A549 (cell line): ENCODE measurements around the gene SELENOW. TPM values are rescaled to one million over a fixed set of nuclear protein-coding genes. Genes with fewer than 3 reads are reported as not detected.
"Not testable (repeated sequence)": the region's sequence is repeated elsewhere in the genome, so short reads cannot be mapped to it uniquely, and the experiment has no call there.

Source experiments
- ATAC-seq, 2 experiments: fragments of 200-7000 bp in 1 of 2; fragments of >200 bp in 1 of 2; cut with Nextera tagmentation in 1 of 2; cut with Tn5 transposase in 1 of 2; 3 replicates each; pipeline versions ENCODE4 v1.8.0 to v1.9.1; 2018 to 2020; ENCODE audit warnings: mild to moderate bottlenecking in 1 of 2, moderate library complexity in 1 of 2
- CTCF ChIA-PET: fragments of 300-600 bp; sonication (Branson Sonifier 250); formaldehyde crosslinking; extraction: SDS; loops from one replicate; lab custom pipeline; 2021; ENCODE audit warnings: antibody characterized with exemption, inconsistent platforms; lab: Yijun Ruan, JAX
- POLR2A ChIA-PET: fragments of 350-600 bp; formaldehyde crosslinking; extraction: SDS; loops from one replicate; lab custom pipeline; 2021; ENCODE audit warnings: antibody characterized with exemption, inconsistent platforms; lab: Yijun Ruan, JAX
- DNase-seq, 2 experiments: peaks; one replicate each; pipeline versions ENCODE4 v3.0.0 to v3.0.0-alpha.2; 2011 to 2016; ENCODE audit warnings: low read depth in 1 of 2, low spot score in 1 of 2
- FAIRE-seq: peaks from 2 replicates; lab custom pipeline; 2011; peaks lifted over from hg19 to GRCh38; lab: Jason Lieb, UNC
- H3K27ac ChIP-seq, 2 experiments: fragments of >200 bp; sonication (Bioruptor Twin); formaldehyde crosslinking; 3 replicates each; pipeline ENCODE4 v1.5.1; 2016 to 2017
- H3K4me1 ChIP-seq: fragments of >200 bp; sonication (Bioruptor Twin); formaldehyde crosslinking; 3 replicates; pipeline ENCODE4 v1.6.1; 2016
- H3K4me2 ChIP-seq: fragments of >200 bp; sonication (Bioruptor Twin); formaldehyde crosslinking; 3 replicates; pipeline ENCODE4 v1.6.1; 2016
- H3K4me3 ChIP-seq: fragments of >200 bp; sonication (Bioruptor Twin); formaldehyde crosslinking; 3 replicates; pipeline ENCODE4 v1.5.1; 2016
- H3K9me3 ChIP-seq: fragments of >200 bp; sonication (Bioruptor Twin); formaldehyde crosslinking; 3 replicates; pipeline ENCODE4 v1.6.1; 2016
- CBX2 ChIP-seq: fragments of 200-600 bp; sonication (generic); IDR thresholded peaks from 2 replicates; pipeline ENCODE4 v1.6.1; 2016; ENCODE audit warnings: low read depth, mild to moderate bottlenecking, borderline replicate concordance
- FOSL2 ChIP-seq, 2 experiments: fragments of 450-650 bp in 1 of 2; fragments of >200 bp in 1 of 2; sonication (Bioruptor Twin) in 1 of 2; formaldehyde crosslinking; IDR thresholded peaks; 2 replicates each; pipeline versions ENCODE4 v1.5.0 to v1.6.1; 2016 to 2020; ENCODE audit warnings: mild to moderate bottlenecking in 1 of 2, moderate library complexity in 1 of 2
- HOXA7 ChIP-seq: fragments of 250-450 bp; sonication (Bioruptor Pico); IDR thresholded peaks from 2 replicates; pipeline ENCODE4 v1.5.0; 2020; ENCODE audit warnings: mild to moderate bottlenecking, moderate library complexity
- HOXB13 ChIP-seq: fragments of 250-450 bp; sonication (Bioruptor Pico); IDR thresholded peaks from 2 replicates; pipeline ENCODE4 v1.5.0; 2020; ENCODE audit warnings: low read depth, mild to moderate bottlenecking, moderate library complexity
- JUN ChIP-seq, 2 experiments: fragments of >200 bp; sonication (Bioruptor Twin); formaldehyde crosslinking; IDR thresholded peaks; 2 replicates in 1 of 2; 3 replicates in 1 of 2; pipeline ENCODE4 v1.6.1; 2016 to 2017
- JUNB ChIP-seq: fragments of >200 bp; sonication (Bioruptor Twin); formaldehyde crosslinking; IDR thresholded peaks from 2 replicates; pipeline ENCODE4 v1.6.1; 2016
- KDM5A ChIP-seq: fragments of 200-600 bp; sonication (generic); IDR thresholded peaks from 2 replicates; pipeline ENCODE4 v1.6.1; 2016; ENCODE audit warnings: antibody characterized with exemption, mild to moderate bottlenecking
- MYC ChIP-seq: IDR thresholded peaks from 2 replicates; pipeline ENCODE4 v1.6.1; 2012; ENCODE audit warnings: mild to moderate bottlenecking, inconsistent platforms, low read length, improper control_type of control experiment, borderline replicate concordance
- PHF8 ChIP-seq: fragments of 200-600 bp; sonication (generic); IDR thresholded peaks from 2 replicates; pipeline ENCODE4 v1.6.1; 2016; ENCODE audit warnings: low read depth, mild to moderate bottlenecking, antibody characterized with exemption, moderate library complexity, borderline replicate concordance
- RAD21 ChIP-seq, 2 experiments: fragments of >200 bp in 1 of 2; sonication (Bioruptor Twin) in 1 of 2; formaldehyde crosslinking in 1 of 2; IDR thresholded peaks in 1 of 2; conservative IDR thresholded peaks in 1 of 2; 2 replicates in 1 of 2; 3 replicates in 1 of 2; pipeline ENCODE4 v1.6.1; 2012 to 2018; ENCODE audit warnings: inconsistent platforms in 1 of 2
- RCOR1 ChIP-seq: fragments of 150-350 bp; IDR thresholded peaks from 2 replicates; pipeline ENCODE4 v1.6.1; 2014; ENCODE audit warnings: antibody characterized with exemption, low read length, low read depth
- SMC3 ChIP-seq: fragments of >200 bp; sonication (Bioruptor Twin); formaldehyde crosslinking; IDR thresholded peaks from 3 replicates; pipeline ENCODE4 v1.6.1; 2018; ENCODE audit warnings: inconsistent platforms
- SREBF2 ChIP-seq: fragments of 450-650 bp; IDR thresholded peaks from 2 replicates; pipeline ENCODE4 v1.6.1; 2014; ENCODE audit warnings: mild to moderate bottlenecking, moderate library complexity
- TP53 ChIP-seq: fragments of 250-450 bp; sonication (Bioruptor Pico); IDR thresholded peaks from 2 replicates; pipeline ENCODE4 v1.5.0; 2021; ENCODE audit warnings: mild to moderate bottlenecking, moderate library complexity
- WGBS: methylation state at CpG from one replicate; pipeline ENCODE4 v1.1.6; 2017; ENCODE audit errors: missing lambda C conversion rate; 5-methylcytosine and 5-hydroxymethylcytosine counted together
- polyA plus RNA-seq, 4 experiments: library from polyadenylated mRNA; depleted of rRNA in 3 of 4; stranded (reverse); fragments of >200 nt; fragmentation: RNase III in 1 of 4; extraction: RNeasy Plus Mini Kit Qiagen cat#74134 plus additional on column Dnase treatment in 1 of 4; gene quantifications; 2 replicates in 3 of 4; 3 replicates in 1 of 4; pipeline ENCODE4 v1.2.3, GENCODE V29; 2011 to 2017
- TF ChIP-seq, protein P1 (sequence below): fragments of 250-450 bp; sonication (Bioruptor Pico); IDR thresholded peaks from 2 replicates; pipeline ENCODE4 v1.5.0; 2021; ENCODE audit warnings: mild to moderate bottlenecking, moderate library complexity, borderline replicate concordance
- TF ChIP-seq, protein P2 (sequence below): fragments of 200-600 bp; sonication (generic); IDR thresholded peaks from 2 replicates; pipeline ENCODE4 v1.6.1; 2016; ENCODE audit warnings: antibody characterized with exemption, mild to moderate bottlenecking, moderate library complexity
- TF ChIP-seq, protein P3 (sequence below): fragments of >200 bp; sonication (Bioruptor Twin); formaldehyde crosslinking; IDR thresholded peaks from 3 replicates; pipeline ENCODE4 v1.6.1; 2016
- TF ChIP-seq, protein P4 (sequence below): fragments of 250-450 bp; sonication (Bioruptor Pico); IDR thresholded peaks from 2 replicates; pipeline ENCODE4 v1.5.0; 2020; ENCODE audit warnings: low read depth, mild to moderate bottlenecking, moderate library complexity

Gene SELENOW
- polyA plus RNA-seq, 2 of the 4 experiments (the other 2 are of a cell fraction) = 114 to 155 TPM

DNA sequence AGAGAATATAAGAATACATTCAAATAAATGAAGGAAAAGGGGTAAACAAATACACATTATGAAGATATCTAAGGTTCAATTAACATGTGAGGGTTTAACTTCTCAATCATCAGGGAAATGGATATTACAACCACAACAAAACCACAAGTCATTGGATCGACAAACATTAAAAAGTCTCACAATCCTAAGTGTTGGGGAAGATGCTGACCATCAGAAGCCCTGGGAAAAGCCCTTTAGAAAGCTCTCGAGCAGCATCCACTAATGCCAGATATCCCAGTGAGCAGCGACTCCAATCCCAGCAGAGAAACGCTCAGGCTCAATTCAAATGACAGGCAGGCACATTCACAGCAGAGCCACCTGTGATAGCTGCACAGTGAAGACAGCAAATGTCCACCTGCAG lies 22.8 kb downstream of the SELENOW start:
- H3K4me3 ChIP-seq = no peak overlapping the region
- H3K4me1 ChIP-seq = no peaks in the 10 kb centered on the region
- TF ChIP-seq HOXA7 (CRISPR knock-in tag) (no peak), KDM5A (no peak), JUNB (no peak), FOSL2 (IDR thresholded peaks at IDR 0.05) (no peak), FOSL2 (CRISPR knock-in tag; IDR thresholded peaks at IDR 0.05) (no peak), MYC (no peak), CBX2 (no peak), RCOR1 (no peak)
- TF ChIP-seq, protein P1, sequence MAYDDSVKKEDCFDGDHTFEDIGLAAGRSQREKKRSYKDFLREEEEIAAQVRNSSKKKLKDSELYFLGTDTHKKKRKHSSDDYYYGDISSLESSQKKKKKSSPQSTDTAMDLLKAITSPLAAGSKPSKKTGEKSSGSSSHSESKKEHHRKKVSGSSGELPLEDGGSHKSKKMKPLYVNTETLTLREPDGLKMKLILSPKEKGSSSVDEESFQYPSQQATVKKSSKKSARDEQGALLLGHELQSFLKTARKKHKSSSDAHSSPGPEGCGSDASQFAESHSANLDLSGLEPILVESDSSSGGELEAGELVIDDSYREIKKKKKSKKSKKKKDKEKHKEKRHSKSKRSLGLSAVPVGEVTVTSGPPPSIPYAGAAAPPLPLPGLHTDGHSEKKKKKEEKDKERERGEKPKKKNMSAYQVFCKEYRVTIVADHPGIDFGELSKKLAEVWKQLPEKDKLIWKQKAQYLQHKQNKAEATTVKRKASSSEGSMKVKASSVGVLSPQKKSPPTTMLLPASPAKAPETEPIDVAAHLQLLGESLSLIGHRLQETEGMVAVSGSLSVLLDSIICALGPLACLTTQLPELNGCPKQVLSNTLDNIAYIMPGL (CRISPR knock-in tag) = no peak
- TF ChIP-seq, protein P2, sequence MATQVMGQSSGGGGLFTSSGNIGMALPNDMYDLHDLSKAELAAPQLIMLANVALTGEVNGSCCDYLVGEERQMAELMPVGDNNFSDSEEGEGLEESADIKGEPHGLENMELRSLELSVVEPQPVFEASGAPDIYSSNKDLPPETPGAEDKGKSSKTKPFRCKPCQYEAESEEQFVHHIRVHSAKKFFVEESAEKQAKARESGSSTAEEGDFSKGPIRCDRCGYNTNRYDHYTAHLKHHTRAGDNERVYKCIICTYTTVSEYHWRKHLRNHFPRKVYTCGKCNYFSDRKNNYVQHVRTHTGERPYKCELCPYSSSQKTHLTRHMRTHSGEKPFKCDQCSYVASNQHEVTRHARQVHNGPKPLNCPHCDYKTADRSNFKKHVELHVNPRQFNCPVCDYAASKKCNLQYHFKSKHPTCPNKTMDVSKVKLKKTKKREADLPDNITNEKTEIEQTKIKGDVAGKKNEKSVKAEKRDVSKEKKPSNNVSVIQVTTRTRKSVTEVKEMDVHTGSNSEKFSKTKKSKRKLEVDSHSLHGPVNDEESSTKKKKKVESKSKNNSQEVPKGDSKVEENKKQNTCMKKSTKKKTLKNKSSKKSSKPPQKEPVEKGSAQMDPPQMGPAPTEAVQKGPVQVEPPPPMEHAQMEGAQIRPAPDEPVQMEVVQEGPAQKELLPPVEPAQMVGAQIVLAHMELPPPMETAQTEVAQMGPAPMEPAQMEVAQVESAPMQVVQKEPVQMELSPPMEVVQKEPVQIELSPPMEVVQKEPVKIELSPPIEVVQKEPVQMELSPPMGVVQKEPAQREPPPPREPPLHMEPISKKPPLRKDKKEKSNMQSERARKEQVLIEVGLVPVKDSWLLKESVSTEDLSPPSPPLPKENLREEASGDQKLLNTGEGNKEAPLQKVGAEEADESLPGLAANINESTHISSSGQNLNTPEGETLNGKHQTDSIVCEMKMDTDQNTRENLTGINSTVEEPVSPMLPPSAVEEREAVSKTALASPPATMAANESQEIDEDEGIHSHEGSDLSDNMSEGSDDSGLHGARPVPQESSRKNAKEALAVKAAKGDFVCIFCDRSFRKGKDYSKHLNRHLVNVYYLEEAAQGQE = no peak
- TF ChIP-seq, protein P3, sequence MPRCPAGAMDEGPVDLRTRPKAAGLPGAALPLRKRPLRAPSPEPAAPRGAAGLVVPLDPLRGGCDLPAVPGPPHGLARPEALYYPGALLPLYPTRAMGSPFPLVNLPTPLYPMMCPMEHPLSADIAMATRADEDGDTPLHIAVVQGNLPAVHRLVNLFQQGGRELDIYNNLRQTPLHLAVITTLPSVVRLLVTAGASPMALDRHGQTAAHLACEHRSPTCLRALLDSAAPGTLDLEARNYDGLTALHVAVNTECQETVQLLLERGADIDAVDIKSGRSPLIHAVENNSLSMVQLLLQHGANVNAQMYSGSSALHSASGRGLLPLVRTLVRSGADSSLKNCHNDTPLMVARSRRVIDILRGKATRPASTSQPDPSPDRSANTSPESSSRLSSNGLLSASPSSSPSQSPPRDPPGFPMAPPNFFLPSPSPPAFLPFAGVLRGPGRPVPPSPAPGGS = no peak
- TF ChIP-seq, protein P4, sequence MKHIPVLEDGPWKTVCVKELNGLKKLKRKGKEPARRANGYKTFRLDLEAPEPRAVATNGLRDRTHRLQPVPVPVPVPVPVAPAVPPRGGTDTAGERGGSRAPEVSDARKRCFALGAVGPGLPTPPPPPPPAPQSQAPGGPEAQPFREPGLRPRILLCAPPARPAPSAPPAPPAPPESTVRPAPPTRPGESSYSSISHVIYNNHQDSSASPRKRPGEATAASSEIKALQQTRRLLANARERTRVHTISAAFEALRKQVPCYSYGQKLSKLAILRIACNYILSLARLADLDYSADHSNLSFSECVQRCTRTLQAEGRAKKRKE (CRISPR knock-in tag) = no peak
- DNase-seq (no peak), ATAC-seq (no peak), FAIRE-seq (peak; percentile 39)
- H3K4me2 ChIP-seq = no peak overlapping the region
- ChIA-PET POLR2A (no interaction called here), CTCF (interaction anchor here (0.7 to 5.3 kb wide), 5 partner anchors 10 to 63 kb away, joined by 3 to 28 read pairs (median 10); no protein-coding TSS in a partner anchor)
- 80% methylated on average over 4 of the region's 4 CpGs for WGBS
- no peak overlapping the region for H3K27ac ChIP-seq
- peaks cover 4% of the 10 kb centered on the region; the same call in 1 of the 3 replicates for H3K9me3 ChIP-seq

DNA sequence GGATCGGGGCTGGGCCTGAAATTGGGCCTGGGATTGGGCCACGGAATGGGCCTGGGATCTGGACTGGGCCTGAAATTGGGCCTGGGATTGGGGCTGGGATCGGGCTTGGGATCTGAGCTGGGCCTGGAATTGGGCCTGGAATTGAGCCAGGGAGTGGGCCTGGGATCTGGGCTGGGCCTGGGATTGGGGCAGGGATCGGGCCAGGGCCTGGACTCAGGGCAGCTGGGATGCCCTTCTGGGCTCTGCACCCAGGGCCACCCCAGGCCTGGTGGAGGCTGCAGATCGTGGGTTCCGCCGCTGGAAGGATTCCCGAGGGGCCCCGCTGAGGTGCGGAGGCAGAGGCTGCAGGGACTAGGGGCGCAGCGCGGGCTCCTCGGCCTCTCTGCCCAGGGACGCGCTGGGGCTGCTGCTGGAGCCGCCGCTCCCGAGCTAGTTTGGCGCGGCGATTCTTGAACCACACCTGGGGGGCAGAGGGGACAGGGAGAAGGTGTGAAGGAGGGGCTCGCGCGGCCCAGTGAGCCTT lies 24.1 kb downstream of the SELENOW start:
- no peak for ATAC-seq
- WGBS = 97% methylated on average over 20 of the region's 25 CpGs
- no peaks in the 10 kb centered on the region for H3K4me1 ChIP-seq
- FAIRE-seq = no peak
- TF ChIP-seq JUN (IDR thresholded peaks at IDR 0.05) (no peak), RAD21 (conservative IDR thresholded peaks at IDR 0.05 in 1 of 2, IDR thresholded peaks at IDR 0.05 in 1 of 2) (no peak), PHF8 (no peak), SREBF2 (no peak), TP53 (CRISPR knock-in tag) (no peak), FOSL2 (IDR thresholded peaks at IDR 0.05) (no peak), FOSL2 (CRISPR knock-in tag; IDR thresholded peaks at IDR 0.05) (no peak), HOXB13 (CRISPR knock-in tag) (no peak), SMC3 (no peak)
- TF ChIP-seq, protein P1 (CRISPR knock-in tag) = no peak
- no peak for DNase-seq
- peaks cover 4% of the 10 kb centered on the region; the same call in 1 of the 3 replicates for H3K9me3 ChIP-seq
- H3K27ac ChIP-seq = no peak overlapping the region
- POLR2A ChIA-PET = no interaction called here
- no peak overlapping the region for H3K4me2 ChIP-seq
- CTCF ChIA-PET = interaction anchor here (0.8 to 1.7 kb wide), 2 partner anchors 12 to 60 kb away, joined by 4 read pairs; no protein-coding TSS in a partner anchor
- no peak overlapping the region for H3K4me3 ChIP-seq

DNA sequence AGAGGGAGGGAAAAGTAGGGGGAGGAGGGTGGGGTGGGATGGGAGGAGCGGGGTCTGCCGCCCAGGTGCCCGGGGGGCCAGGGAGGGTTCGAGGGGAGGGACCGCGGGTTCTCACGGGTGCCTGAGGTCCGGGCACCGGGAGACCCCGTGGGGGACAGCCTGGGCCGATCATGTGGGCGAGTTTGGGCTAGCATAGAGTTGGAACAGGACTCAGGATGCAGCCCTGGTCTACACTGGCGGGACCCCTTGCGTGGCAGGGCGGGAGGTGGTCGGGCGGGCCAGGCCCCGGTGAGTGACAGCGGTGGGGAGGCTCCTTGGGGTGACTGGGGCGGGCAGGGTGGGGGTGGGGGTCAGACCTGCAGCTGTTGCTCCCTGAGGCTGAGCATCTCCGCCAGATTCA lies 24.6 kb downstream of the SELENOW start:
- POLR2A ChIA-PET, H3K4me1 ChIP-seq, FAIRE-seq, CTCF ChIA-PET, H3K27ac ChIP-seq, H3K4me2 ChIP-seq, H3K9me3 ChIP-seq, DNase-seq, H3K4me3 ChIP-seq: not testable (repeated sequence)
- 56% methylated on average over 7 of the region's 21 CpGs for WGBS
- peak in 1 of 2 experiments; percentile 27; a peak in 2 of 6 replicates for ATAC-seq

DNA sequence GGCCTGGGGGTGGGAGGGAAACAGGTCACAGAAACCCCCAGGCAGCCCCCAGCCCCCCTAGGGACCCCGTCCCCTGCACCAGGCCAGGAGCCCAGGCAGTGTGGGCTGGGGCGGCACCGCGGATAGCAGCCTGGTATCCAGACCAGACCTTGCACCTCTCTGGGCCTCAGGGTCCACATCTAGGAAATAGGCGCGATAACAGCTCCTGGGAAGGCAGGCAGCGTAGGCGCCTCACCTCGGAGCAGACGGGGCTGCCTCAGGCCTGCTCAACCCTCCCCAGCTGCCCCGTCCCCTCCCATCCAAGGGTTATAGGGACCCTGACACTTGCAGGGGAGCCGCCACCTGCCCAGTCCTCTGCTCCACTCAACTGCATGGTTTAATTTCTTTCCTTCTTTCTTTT lies 25.2 kb downstream of the SELENOW start:
- H3K9me3 ChIP-seq, FAIRE-seq, H3K27ac ChIP-seq, DNase-seq, CTCF ChIA-PET, H3K4me1 ChIP-seq, POLR2A ChIA-PET, H3K4me3 ChIP-seq, H3K4me2 ChIP-seq: not testable (repeated sequence)
- no CpG with 5 or more reads among the region's 12 CpGs for WGBS
- peak; percentile 48 to 49; a peak in 5 of 6 replicates for ATAC-seq
